KG1 (cell line): ENCODE results near the gene TRMT6.

Source experiments
- DNase-seq: peaks from one replicate; lab custom pipeline; 2025; lab: John Stamatoyannopoulos, UW

The TRMT6 gene

GRCh38 chr20:5950271-5951031 lies at the start of gene TRMT6, which contains the start of gene MCM8:
TSS of gene TRMT6 (minus strand) at chr20:5950533. CDS start at chr20:5950405, 128 bp downstream.
TSS of gene MCM8 (plus strand) at chr20:5950652. CDS start at chr20:5952016, 1,364 bp downstream.
- DNase-seq, result peak; percentile 77

- no peak for DNase-seq
Measured at GRCh38 chr20:5999783-6000182, 49.5 kb upstream of the TRMT6 start.

GRCh38 chr20:5996765-5997164 lies 46.4 kb upstream of the TRMT6 start:
- DNase-seq, result no peak

- DNase-seq, result no peak
Measured at GRCh38 chr20:5991623-5992441, 41.5 kb upstream of the TRMT6 start.

- DNase-seq, result no peak
Measured at GRCh38 chr20:5990946-5991345, 40.6 kb upstream of the TRMT6 start.

- no peak for DNase-seq
Measured at GRCh38 chr20:5989539-5989938, 39.2 kb upstream of the TRMT6 start.

- no peak for DNase-seq
Measured at GRCh38 chr20:5987383-5987782, 37.0 kb upstream of the TRMT6 start.

- DNase-seq, result no peak
Measured at GRCh38 chr20:5980720-5981538, 30.6 kb upstream of the TRMT6 start.

GRCh38 chr20:5979801-5980200 lies 29.5 kb upstream of the TRMT6 start:
- no peak for DNase-seq

- no peak for DNase-seq
Measured at GRCh38 chr20:5977975-5978374, 27.6 kb upstream of the TRMT6 start.

- no peak for DNase-seq
Measured at GRCh38 chr20:5977223-5977622, 26.9 kb upstream of the TRMT6 start.

- no peak for DNase-seq
Measured at GRCh38 chr20:5975778-5976177, 25.4 kb upstream of the TRMT6 start.

- DNase-seq, result no peak
Measured at GRCh38 chr20:5974531-5974930, 24.2 kb upstream of the TRMT6 start.

GRCh38 chr20:5973971-5974370 lies 23.6 kb upstream of the TRMT6 start:
- DNase-seq, result no peak

GRCh38 chr20:5973172-5973571 lies 22.8 kb upstream of the TRMT6 start:
- no peak for DNase-seq

- DNase-seq, result no peak
Measured at GRCh38 chr20:5971203-5971602, 20.9 kb upstream of the TRMT6 start.

- no peak for DNase-seq
Measured at GRCh38 chr20:5970381-5970780, 20.0 kb upstream of the TRMT6 start.

- DNase-seq, result no peak
Measured at GRCh38 chr20:5969940-5970339, 19.6 kb upstream of the TRMT6 start.

- DNase-seq, result no peak
Measured at GRCh38 chr20:5969348-5969935, 19.1 kb upstream of the TRMT6 start.

- DNase-seq, result no peak
Measured at GRCh38 chr20:5968462-5968861, 18.1 kb upstream of the TRMT6 start.

GRCh38 chr20:5967469-5967868 lies 17.1 kb upstream of the TRMT6 start:
- DNase-seq, result no peak

- DNase-seq, result no peak
Measured at GRCh38 chr20:5949943-5950270, 426 bp downstream of the TRMT6 start.
